Neuronal stem cell (in vitro differentiated cells): ENCODE measurements around the gene NGLY1.

ENCODE experiments used
- DNase-seq: peaks from one replicate; pipeline ENCODE4 v3.0.0-alpha.2; 2013; ENCODE audit warnings: low spot score
- H2AFZ ChIP-seq: one replicate; pipeline ENCODE4 v1.6.1; 2013; ENCODE audit warnings: mild to moderate bottlenecking, low read length, inconsistent platforms
- H2AK5ac ChIP-seq: 2 replicates; pipeline ENCODE4 v1.6.1; 2013; ENCODE audit warnings: low read depth, mild to moderate bottlenecking, inconsistent platforms, low read length, moderate library complexity, mixed read lengths
- H2BK120ac ChIP-seq: 2 replicates; pipeline ENCODE4 v1.6.1; 2013; ENCODE audit warnings: low read depth, mild to moderate bottlenecking, inconsistent platforms, low read length, moderate library complexity, mixed read lengths
- H2BK12ac ChIP-seq: one replicate; pipeline ENCODE4 v1.6.1; 2013; ENCODE audit warnings: low read length, inconsistent platforms
- H2BK15ac ChIP-seq: 2 replicates; pipeline ENCODE4 v1.6.1; 2013; ENCODE audit warnings: mild to moderate bottlenecking, low read length, inconsistent platforms, mixed read lengths
- H2BK5ac ChIP-seq: one replicate; pipeline ENCODE4 v1.6.1; 2013; ENCODE audit warnings: inconsistent platforms, mild to moderate bottlenecking, low read length, moderate library complexity
- H3K14ac ChIP-seq: one replicate; pipeline ENCODE4 v1.6.1; 2013; ENCODE audit warnings: low read length, inconsistent platforms
- H3K18ac ChIP-seq: 2 replicates; pipeline ENCODE4 v1.6.1; 2013; ENCODE audit warnings: low read length, inconsistent platforms
- H3K23ac ChIP-seq: 2 replicates; pipeline ENCODE4 v1.6.1; 2013; ENCODE audit warnings: low read depth, mild to moderate bottlenecking, mixed read lengths, low read length, inconsistent platforms; ENCODE audit not compliant: poor library complexity
- H3K27ac ChIP-seq: replicated peaks from 3 replicates; pipeline ENCODE4 v1.5.1; 2013; ENCODE audit warnings: low read length, inconsistent platforms
- H3K27me3 ChIP-seq, 3 experiments: 2 replicates each; pipeline ENCODE4 v1.6.1; 2013; ENCODE audit warnings: low read length in 3 of 3, mild to moderate bottlenecking in 2 of 3, inconsistent platforms in 1 of 3, low read depth in 1 of 3, mixed read lengths in 1 of 3, moderate library complexity in 1 of 3; ENCODE audit not compliant: control insufficient read depth in 3 of 3, insufficient read depth in 3 of 3
- H3K36me3 ChIP-seq, 2 donors: replicated peaks in 1 of 2; 2 replicates each; pipeline ENCODE4 v1.6.1; 2013; ENCODE audit warnings: low read length in 2 of 2; ENCODE audit not compliant: control insufficient read depth in 2 of 2, insufficient read depth in 2 of 2
- H3K4ac ChIP-seq: 2 replicates; pipeline ENCODE4 v1.6.1; 2013; ENCODE audit warnings: inconsistent platforms, mild to moderate bottlenecking, low read length, moderate library complexity
- H3K4me1 ChIP-seq, 2 donors: 1 replicate in 1 of 2; 2 replicates in 1 of 2; pipeline ENCODE4 v1.6.1; 2013; ENCODE audit warnings: low read length in 2 of 2, low read depth in 1 of 2; ENCODE audit not compliant: control insufficient read depth in 2 of 2, insufficient read depth in 1 of 2
- H3K4me2 ChIP-seq: one replicate; pipeline ENCODE4 v1.6.1; 2013; ENCODE audit warnings: mild to moderate bottlenecking, low read length, inconsistent platforms; ENCODE audit not compliant: insufficient read depth, poor library complexity, severe bottlenecking
- H3K4me3 ChIP-seq, 2 donors: 2 replicates each; pipeline ENCODE4 v1.5.1; 2013; ENCODE audit warnings: low read length in 2 of 2, mild to moderate bottlenecking in 2 of 2, inconsistent platforms in 1 of 2, moderate library complexity in 1 of 2
- H3K79me1 ChIP-seq: one replicate; pipeline ENCODE4 v1.6.1; 2013; ENCODE audit warnings: low read depth, mild to moderate bottlenecking, inconsistent platforms, low read length, moderate library complexity
- H3K9ac ChIP-seq: one replicate; pipeline ENCODE4 v1.6.1; 2013; ENCODE audit warnings: mild to moderate bottlenecking, low read depth, low read length, inconsistent platforms; ENCODE audit not compliant: poor library complexity
- H3K9me3 ChIP-seq, 2 donors: replicated peaks in 1 of 2; 2 replicates each; pipeline versions ENCODE3 to v1.6.1; 2013; ENCODE audit warnings: low read length in 2 of 2, mild to moderate bottlenecking in 2 of 2, inconsistent platforms in 1 of 2, low read depth in 1 of 2, mixed read lengths in 1 of 2, moderate library complexity in 1 of 2; ENCODE audit not compliant: control insufficient read depth in 2 of 2, insufficient read depth in 1 of 2
- H4K8ac ChIP-seq: one replicate; pipeline ENCODE4 v1.6.1; 2013; ENCODE audit warnings: low read depth, mild to moderate bottlenecking, inconsistent platforms, low read length, moderate library complexity
- H4K91ac ChIP-seq: one replicate; pipeline ENCODE4 v1.6.1; 2013; ENCODE audit warnings: low read length, low read depth, mild to moderate bottlenecking, inconsistent platforms; ENCODE audit not compliant: poor library complexity
- WGBS, 2 donors: extraction: QIAGEN DNeasy Blood & Tissue Kit; methylation state at CpG; one replicate each; pipeline ENCODE4 v1.1.7; 2013; ENCODE audit warnings: missing lambda C conversion rate in 2 of 2, mixed read lengths in 1 of 2; ENCODE audit not compliant: insufficient read length in 2 of 2, insufficient replicate concordance in 1 of 2; ENCODE audit errors: extremely low coverage in 2 of 2; 5-methylcytosine and 5-hydroxymethylcytosine counted together

NGLY1 gene

DNA sequence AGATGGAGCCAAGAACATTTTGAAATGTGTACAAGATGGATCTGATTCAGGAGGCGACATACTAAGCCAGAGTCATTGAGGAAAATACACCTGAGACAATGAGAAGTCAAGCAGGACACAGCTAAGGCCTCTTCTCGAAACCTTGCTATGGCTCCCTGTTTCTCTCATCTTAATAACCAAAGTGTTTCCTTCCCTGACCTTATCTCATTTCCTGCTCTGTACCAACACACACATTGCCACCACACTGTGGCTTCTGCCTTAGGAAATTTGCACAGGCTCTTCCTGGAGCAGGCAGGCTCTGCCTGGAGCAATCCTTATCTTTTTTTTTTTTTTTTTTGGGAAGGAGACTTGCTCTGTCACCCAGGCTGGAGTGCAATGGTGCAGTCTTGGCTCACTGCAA lies 43.3 kb upstream of the NGLY1 start:
- H3K23ac ChIP-seq = no peak overlapping the region

DNA sequence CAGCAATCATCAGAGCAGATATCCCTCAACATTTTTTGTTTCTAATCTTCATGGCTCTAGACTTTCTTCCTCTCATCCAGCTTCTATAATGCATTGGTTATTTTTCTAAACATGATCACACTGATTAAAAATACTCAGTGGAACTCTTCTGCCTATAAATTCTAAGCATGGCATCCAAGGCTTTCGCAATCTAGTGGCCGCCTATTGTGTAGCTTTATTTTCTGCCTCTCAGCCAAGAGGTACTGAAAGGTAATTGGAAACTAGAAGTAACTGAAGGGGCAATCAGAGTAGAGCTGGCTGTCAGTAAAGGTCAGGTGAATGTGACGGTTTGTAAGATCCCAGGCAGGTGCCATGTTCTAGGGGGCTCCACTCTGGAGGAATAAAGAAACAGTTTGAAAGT lies 40.1 kb upstream of the NGLY1 start:
- H3K23ac ChIP-seq = no peak overlapping the region
- no peak overlapping the region for H2AFZ ChIP-seq
- no peak overlapping the region for H3K14ac ChIP-seq
- no CpG with 5 or more reads among the region's 3 CpGs for WGBS, 2 donors
- H3K9ac ChIP-seq = no peak overlapping the region
- H3K36me3 ChIP-seq = no peaks in the 10 kb centered on the region
- no peak overlapping the region for H2BK12ac ChIP-seq
- H3K79me1 ChIP-seq = no peaks in the 10 kb centered on the region
- H2AK5ac ChIP-seq = no peak overlapping the region
- no peak overlapping the region for H4K91ac ChIP-seq
- H3K4me3 ChIP-seq = no peak overlapping the region
- peaks cover 0 to 4% of the 10 kb centered on the region in 2 donors for H3K4me1 ChIP-seq
- H3K27ac ChIP-seq = no peak overlapping the region
- no peak overlapping the region for H4K8ac ChIP-seq
- no peak overlapping the region for H2BK15ac ChIP-seq
- H3K27me3 ChIP-seq = no peaks in the 10 kb centered on the region
- no peak for DNase-seq
- H3K4me2 ChIP-seq = no peak overlapping the region
- no peaks in the 10 kb centered on the region for H3K9me3 ChIP-seq
- no peak overlapping the region for H3K4ac ChIP-seq
- H3K18ac ChIP-seq = no peak overlapping the region
- H2BK120ac ChIP-seq = no peak overlapping the region
- no peak overlapping the region for H2BK5ac ChIP-seq

More for the DNA sequence above, 43.3 kb upstream of the NGLY1 start:
- H3K4ac ChIP-seq = no peak overlapping the region
- H2AFZ ChIP-seq = no peak overlapping the region
- H2BK12ac ChIP-seq = no peak overlapping the region
- no peak for DNase-seq
- no peak overlapping the region for H3K14ac ChIP-seq
- no CpG with 5 or more reads among the region's 2 CpGs for WGBS, 2 donors
- no peaks in the 10 kb centered on the region for H3K9me3 ChIP-seq
- no peaks in the 10 kb centered on the region for H3K27me3 ChIP-seq
- H3K36me3 ChIP-seq = no peaks in the 10 kb centered on the region
- no peak overlapping the region for H3K27ac ChIP-seq
- peaks cover 1 to 8% of the 10 kb centered on the region in 2 donors for H3K4me1 ChIP-seq
- no peak overlapping the region for H3K4me3 ChIP-seq
- H2BK15ac ChIP-seq = no peak overlapping the region
- no peak overlapping the region for H2BK120ac ChIP-seq
- no peak overlapping the region for H2AK5ac ChIP-seq
- H3K79me1 ChIP-seq = no peaks in the 10 kb centered on the region
- H4K8ac ChIP-seq = no peak overlapping the region
- H4K91ac ChIP-seq = no peak overlapping the region
- H3K4me2 ChIP-seq = no peak overlapping the region
- no peak overlapping the region for H3K9ac ChIP-seq
- H3K18ac ChIP-seq = no peak overlapping the region
- H2BK5ac ChIP-seq = no peak overlapping the region

DNA sequence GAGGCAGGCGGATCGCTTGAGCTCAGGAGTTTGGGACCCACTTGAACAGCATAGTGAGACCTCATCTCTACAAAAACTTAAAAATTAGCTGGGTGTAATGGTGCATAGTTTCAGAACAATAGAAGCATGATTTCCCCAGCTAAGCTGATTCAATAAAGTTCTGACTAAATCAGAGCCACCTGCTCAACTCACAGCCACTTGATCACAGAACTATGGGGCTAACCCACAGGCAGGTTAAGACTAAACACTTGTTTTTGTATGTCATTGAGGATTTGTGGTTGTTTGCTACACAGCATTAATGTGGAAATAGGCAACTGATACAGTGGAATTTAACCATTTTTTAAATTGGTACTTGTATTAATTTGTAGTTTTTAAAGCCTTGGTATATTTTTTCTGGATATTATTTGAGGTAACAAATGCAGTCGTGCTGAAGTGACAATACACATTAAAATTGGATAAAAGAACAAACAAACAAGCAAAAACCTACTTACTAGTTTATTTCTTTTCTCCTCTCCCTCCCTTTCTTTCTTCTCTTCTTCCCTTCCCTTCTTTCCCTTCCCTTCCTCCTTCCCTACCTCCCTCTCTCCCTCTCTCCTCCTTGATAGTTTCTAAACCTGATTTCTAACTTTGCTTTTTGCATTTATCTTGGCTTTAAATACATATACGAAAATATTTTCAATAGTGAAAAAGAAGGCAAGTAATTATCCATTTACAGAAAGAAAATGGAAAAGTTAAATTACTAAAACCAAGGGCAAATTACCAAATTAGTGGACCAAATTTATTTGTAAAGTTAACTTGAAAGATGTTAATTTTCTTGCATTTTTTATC lies 38.7 kb upstream of the NGLY1 start:
- Histone ChIP-seq H3K27me3 (peaks cover 0 to 3% (median 0%) of the 10 kb centered on the region in 3 experiments), H3K23ac (no peak overlapping the region), H3K18ac (no peak overlapping the region), H3K79me1 (no peaks in the 10 kb centered on the region), H2BK120ac (no peak overlapping the region), H3K9me3 (no peaks in the 10 kb centered on the region), H3K4me2 (no peak overlapping the region), H4K91ac (no peak overlapping the region), H2BK12ac (no peak overlapping the region), H2AFZ (no peak overlapping the region), H3K14ac (no peak overlapping the region), H2BK15ac (no peak overlapping the region), H3K9ac (no peak overlapping the region), H3K27ac (no peak overlapping the region), H4K8ac (no peak overlapping the region), H3K4me1 (peaks cover 0 to 4% of the 10 kb centered on the region in 2 donors), H2AK5ac (no peak overlapping the region), H3K4ac (no peak overlapping the region), H3K4me3 (no peak overlapping the region), H2BK5ac (no peak overlapping the region), H3K36me3 (no peaks in the 10 kb centered on the region)
- WGBS, 2 donors = no CpG with 5 or more reads among the region's 4 CpGs
- DNase-seq = no peak

DNA sequence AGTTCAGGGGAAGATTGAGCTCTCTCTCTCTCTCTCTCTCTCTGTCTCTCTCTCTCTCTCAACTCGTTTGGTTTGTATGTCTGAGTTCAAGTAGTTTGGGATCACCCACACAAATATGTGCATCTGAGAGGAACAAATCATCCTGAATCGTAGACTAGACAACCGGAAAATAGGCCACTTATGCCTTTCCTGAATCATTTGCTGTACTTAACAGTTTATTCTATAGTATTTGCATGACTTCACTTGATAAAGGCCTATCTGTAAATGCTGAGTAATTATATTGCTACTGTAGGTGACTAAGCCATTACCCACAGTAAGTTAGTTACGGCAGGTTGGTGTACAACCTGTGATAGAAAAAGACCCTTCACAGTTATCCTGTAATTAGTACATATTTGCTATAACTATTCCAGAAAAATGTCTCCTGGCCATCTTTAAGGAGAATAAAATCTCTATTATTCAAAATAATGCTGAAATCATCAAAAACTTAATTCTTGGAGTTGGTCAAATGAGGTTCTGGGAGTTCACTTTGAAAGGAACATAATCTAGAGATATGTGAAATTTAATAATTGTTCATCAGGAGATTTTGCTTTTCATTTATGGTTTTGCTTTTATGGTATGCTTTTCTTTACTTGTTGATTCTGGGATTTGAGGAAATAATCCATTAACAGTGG lies 37.7 kb upstream of the NGLY1 start:
- no peak overlapping the region for H3K18ac ChIP-seq
- no peaks in the 10 kb centered on the region for H3K36me3 ChIP-seq
- H3K4me3 ChIP-seq = no peak overlapping the region
- H2BK5ac ChIP-seq = no peak overlapping the region
- peaks cover 0 to 3% (median 0%) of the 10 kb centered on the region in 3 experiments for H3K27me3 ChIP-seq
- H3K23ac ChIP-seq = no peak overlapping the region
- H2BK15ac ChIP-seq = no peak overlapping the region
- H3K4me2 ChIP-seq = no peak overlapping the region
- H3K4ac ChIP-seq = no peak overlapping the region
- H3K4me1 ChIP-seq = peaks cover 0 to 4% of the 10 kb centered on the region in 2 donors
- no peak for DNase-seq
- WGBS, 2 donors = no CpG with 5 or more reads among the region's 4 CpGs
- H4K91ac ChIP-seq = no peak overlapping the region
- H3K14ac ChIP-seq = no peak overlapping the region
- H2AFZ ChIP-seq = no peak overlapping the region
- H2BK120ac ChIP-seq = no peak overlapping the region
- H4K8ac ChIP-seq = no peak overlapping the region
- no peaks in the 10 kb centered on the region for H3K9me3 ChIP-seq
- no peak overlapping the region for H2AK5ac ChIP-seq
- H3K27ac ChIP-seq = no peak overlapping the region
- no peak overlapping the region for H3K9ac ChIP-seq
- no peak overlapping the region for H2BK12ac ChIP-seq
- H3K79me1 ChIP-seq = no peaks in the 10 kb centered on the region
